H9 (cell line): ENCODE measurements around the gene DPYD. TPM values are rescaled to one million over a fixed set of nuclear protein-coding genes. Genes with fewer than 3 reads are reported as not detected.

Source experiments
- DNase-seq: peaks from one replicate; pipeline ENCODE4 v3.0.0-alpha.2; 2017
- H2AFZ ChIP-seq: one replicate; pipeline ENCODE4 v1.6.1; 2013; ENCODE audit warnings: mild to moderate bottlenecking, low read length, control low read depth, moderate library complexity
- H2AK5ac ChIP-seq: 2 replicates; pipeline ENCODE4 v1.6.1; 2013; ENCODE audit warnings: low read length, control low read depth, mixed read lengths; ENCODE audit not compliant: insufficient read length
- H2BK120ac ChIP-seq: one replicate; pipeline ENCODE4 v1.6.1; 2013; ENCODE audit warnings: low read depth, mild to moderate bottlenecking, low read length, control low read depth, inconsistent platforms; ENCODE audit not compliant: poor library complexity, severe bottlenecking
- H2BK12ac ChIP-seq: 2 replicates; pipeline ENCODE4 v1.6.1; 2013; ENCODE audit warnings: low read length, control low read depth, mixed read lengths, low read depth; ENCODE audit not compliant: insufficient read length
- H2BK15ac ChIP-seq: 2 replicates; pipeline ENCODE4 v1.6.1; 2013; ENCODE audit warnings: low read depth, low read length, control low read depth
- H2BK20ac ChIP-seq: one replicate; pipeline ENCODE4 v1.6.1; 2013; ENCODE audit warnings: low read depth, mild to moderate bottlenecking, low read length, control low read depth, inconsistent platforms; ENCODE audit not compliant: poor library complexity, severe bottlenecking
- H2BK5ac ChIP-seq: 2 replicates; pipeline ENCODE4 v1.6.1; 2013; ENCODE audit warnings: low read length, control low read depth, mixed read lengths; ENCODE audit not compliant: insufficient read length
- H3K14ac ChIP-seq: 2 replicates; pipeline ENCODE4 v1.6.1; 2013; ENCODE audit warnings: low read length, control low read depth; ENCODE audit not compliant: insufficient read depth
- H3K18ac ChIP-seq: 2 replicates; pipeline ENCODE4 v1.6.1; 2013; ENCODE audit warnings: low read depth, mild to moderate bottlenecking, mixed read lengths, low read length, control low read depth; ENCODE audit not compliant: insufficient read length
- H3K23ac ChIP-seq: 2 replicates; pipeline ENCODE4 v1.6.1; 2013; ENCODE audit warnings: low read length, control low read depth, mixed read lengths, low read depth; ENCODE audit not compliant: insufficient read length
- H3K23me2 ChIP-seq: 2 replicates; pipeline ENCODE4 v1.6.1; 2013; ENCODE audit warnings: low read depth, mild to moderate bottlenecking, mixed read lengths, low read length, control low read depth; ENCODE audit not compliant: insufficient read length, poor library complexity, severe bottlenecking
- H3K27ac ChIP-seq: 2 replicates; pipeline ENCODE4 v1.5.1; 2013; ENCODE audit warnings: low read length, control low read depth, mixed read lengths, low read depth; ENCODE audit not compliant: insufficient read length
- H3K27me3 ChIP-seq: 2 replicates; pipeline ENCODE4 v1.6.1; 2013; ENCODE audit warnings: low read length, control low read depth, inconsistent platforms; ENCODE audit not compliant: insufficient read depth
- H3K4ac ChIP-seq: 2 replicates; pipeline ENCODE4 v1.6.1; 2013; ENCODE audit warnings: low read depth, mild to moderate bottlenecking, control low read depth, inconsistent platforms, low read length, moderate library complexity
- H3K4me1 ChIP-seq: 2 replicates; pipeline ENCODE4 v1.6.1; 2013; ENCODE audit warnings: low read length, control low read depth, inconsistent platforms; ENCODE audit not compliant: insufficient read depth
- H3K4me2 ChIP-seq: 2 replicates; pipeline ENCODE4 v1.6.1; 2013; ENCODE audit warnings: low read length, control low read depth, mixed read lengths; ENCODE audit not compliant: insufficient read length, insufficient read depth
- H3K56ac ChIP-seq: 2 replicates; pipeline ENCODE4 v1.6.1; 2013; ENCODE audit warnings: low read depth, mild to moderate bottlenecking, mixed read lengths, low read length, control low read depth; ENCODE audit not compliant: insufficient read length
- H3K79me1 ChIP-seq: 2 replicates; pipeline ENCODE4 v1.6.1; 2013; ENCODE audit warnings: low read depth, mild to moderate bottlenecking, moderate library complexity, low read length, control low read depth, inconsistent platforms; ENCODE audit not compliant: insufficient read depth, poor library complexity, severe bottlenecking
- H3K79me2 ChIP-seq: 2 replicates; pipeline ENCODE4 v1.6.1; 2013; ENCODE audit warnings: low read length, control low read depth, inconsistent platforms; ENCODE audit not compliant: insufficient read depth
- H3K9ac ChIP-seq: 2 replicates; pipeline ENCODE4 v1.6.1; 2013; ENCODE audit warnings: low read length, control low read depth, mixed read lengths; ENCODE audit not compliant: insufficient read length; ENCODE audit errors: extremely low read depth
- H3K9me3 ChIP-seq: one replicate; pipeline ENCODE4 v1.6.1; 2013; ENCODE audit warnings: low read depth, low read length, inconsistent platforms; ENCODE audit not compliant: control insufficient read depth
- H3T11ph ChIP-seq: one replicate; pipeline ENCODE4 v1.6.1; 2013; ENCODE audit warnings: mild to moderate bottlenecking, low read length, control low read depth, inconsistent platforms
- H4K20me1 ChIP-seq: one replicate; pipeline ENCODE4 v1.6.1; 2013; ENCODE audit not compliant: control insufficient read depth, insufficient read length, insufficient read depth
- H4K5ac ChIP-seq: 2 replicates; pipeline ENCODE4 v1.6.1; 2013; ENCODE audit warnings: low read depth, mild to moderate bottlenecking, mixed read lengths, low read length, control low read depth; ENCODE audit not compliant: insufficient read length
- H4K8ac ChIP-seq: replicated peaks from 2 replicates; pipeline ENCODE4 v1.6.1; 2013; ENCODE audit warnings: low read length, control low read depth, mixed read lengths, low read depth; ENCODE audit not compliant: insufficient read length
- H4K91ac ChIP-seq: 2 replicates; pipeline ENCODE4 v1.6.1; 2013; ENCODE audit warnings: low read depth, mild to moderate bottlenecking, moderate library complexity, mixed read lengths, low read length, control low read depth; ENCODE audit not compliant: insufficient read length
- H3K27ac Mint-ChIP-seq, 3 experiments: 2 replicates in 2 of 3; 3 replicates in 1 of 3; pipeline ENCODE4 v1.8.0; 2020 to 2021; ENCODE audit warnings: mixed read lengths in 3 of 3, mild to moderate bottlenecking in 1 of 3, moderate library complexity in 1 of 3
- H3K27me3 Mint-ChIP-seq: 2 replicates; pipeline ENCODE4 v1.8.0; 2021; ENCODE audit warnings: low read depth, mild to moderate bottlenecking, moderate library complexity, mixed read lengths
- H3K36me3 Mint-ChIP-seq, 3 experiments: 2 replicates in 2 of 3; 3 replicates in 1 of 3; pipeline ENCODE4 v1.8.0; 2020 to 2021; ENCODE audit warnings: low read depth in 3 of 3, mixed read lengths in 3 of 3; ENCODE audit not compliant: insufficient read depth in 1 of 3
- H3K4me1 Mint-ChIP-seq, 2 experiments: 2 replicates each; pipeline ENCODE4 v1.8.0; 2020; ENCODE audit warnings: mixed read lengths in 2 of 2
- H3K4me3 Mint-ChIP-seq, 2 experiments: 2 replicates in 1 of 2; 3 replicates in 1 of 2; pipeline ENCODE4 v1.8.0; 2020 to 2021; ENCODE audit warnings: mild to moderate bottlenecking in 2 of 2, mixed read lengths in 2 of 2, moderate library complexity in 1 of 2
- H3K9me3 Mint-ChIP-seq, 2 experiments: 2 replicates in 1 of 2; 3 replicates in 1 of 2; pipeline ENCODE4 v1.8.0; 2020; ENCODE audit warnings: mild to moderate bottlenecking in 2 of 2, mixed read lengths in 2 of 2, moderate library complexity in 1 of 2
- total RNA-seq: library from RNA; stranded (reverse); gene quantifications from 2 replicates; pipeline ENCODE4 v1.2.1, GENCODE V29; 2021
- TF ChIP-seq, protein P1 (sequence below): fragments of 200-600 bp; sonication (generic); conservative IDR thresholded peaks from 3 replicates; pipeline ENCODE4 v1.8.0; 2021; ENCODE audit warnings: antibody characterized with exemption, mild to moderate bottlenecking

The DPYD gene
- total RNA-seq, 1 experiment from 2014 or later = 0.37 TPM

DNA sequence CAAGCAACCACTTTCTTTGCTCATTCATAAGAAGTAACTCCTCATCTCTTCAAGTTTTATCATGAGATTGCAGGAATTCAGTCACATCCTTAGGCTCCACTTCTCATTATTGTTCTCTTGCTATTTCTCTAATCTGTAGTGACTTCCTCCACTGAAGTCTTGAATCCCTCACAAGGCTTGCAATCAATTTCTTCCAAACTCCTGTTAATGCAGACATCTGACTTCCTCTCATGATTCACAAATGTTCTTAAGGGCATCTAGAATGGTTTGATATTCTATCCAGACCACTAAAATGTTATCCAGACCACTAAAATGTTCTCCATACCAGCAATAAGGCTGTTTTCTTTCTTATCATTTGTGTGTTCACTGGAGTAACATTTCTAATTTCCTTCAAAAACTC is 528.1 kb downstream of the DPYD start:
- no peaks in the 10 kb centered on the region for H3K27me3 ChIP-seq
- H3K9me3 ChIP-seq = no peaks in the 10 kb centered on the region
- H4K5ac ChIP-seq = no peak overlapping the region
- H2BK15ac ChIP-seq = no peak overlapping the region
- no peak overlapping the region for H4K8ac ChIP-seq
- H3K9me3 Mint-ChIP-seq = no peaks in the 10 kb centered on the region
- no peaks in the 10 kb centered on the region for H3K27me3 Mint-ChIP-seq
- no peak overlapping the region for H2AFZ ChIP-seq
- no peak overlapping the region for H3K14ac ChIP-seq
- no peaks in the 10 kb centered on the region for H3K79me1 ChIP-seq
- H3K36me3 Mint-ChIP-seq = no peaks in the 10 kb centered on the region
- TF ChIP-seq, protein P1, sequence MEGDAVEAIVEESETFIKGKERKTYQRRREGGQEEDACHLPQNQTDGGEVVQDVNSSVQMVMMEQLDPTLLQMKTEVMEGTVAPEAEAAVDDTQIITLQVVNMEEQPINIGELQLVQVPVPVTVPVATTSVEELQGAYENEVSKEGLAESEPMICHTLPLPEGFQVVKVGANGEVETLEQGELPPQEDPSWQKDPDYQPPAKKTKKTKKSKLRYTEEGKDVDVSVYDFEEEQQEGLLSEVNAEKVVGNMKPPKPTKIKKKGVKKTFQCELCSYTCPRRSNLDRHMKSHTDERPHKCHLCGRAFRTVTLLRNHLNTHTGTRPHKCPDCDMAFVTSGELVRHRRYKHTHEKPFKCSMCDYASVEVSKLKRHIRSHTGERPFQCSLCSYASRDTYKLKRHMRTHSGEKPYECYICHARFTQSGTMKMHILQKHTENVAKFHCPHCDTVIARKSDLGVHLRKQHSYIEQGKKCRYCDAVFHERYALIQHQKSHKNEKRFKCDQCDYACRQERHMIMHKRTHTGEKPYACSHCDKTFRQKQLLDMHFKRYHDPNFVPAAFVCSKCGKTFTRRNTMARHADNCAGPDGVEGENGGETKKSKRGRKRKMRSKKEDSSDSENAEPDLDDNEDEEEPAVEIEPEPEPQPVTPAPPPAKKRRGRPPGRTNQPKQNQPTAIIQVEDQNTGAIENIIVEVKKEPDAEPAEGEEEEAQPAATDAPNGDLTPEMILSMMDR = no peak
- H4K20me1 ChIP-seq = no peaks in the 10 kb centered on the region
- H3K23ac ChIP-seq = no peak overlapping the region
- no peaks in the 10 kb centered on the region for H3K4me1 ChIP-seq
- no peak overlapping the region for H2BK12ac ChIP-seq
- no peak overlapping the region for H3K4me3 Mint-ChIP-seq
- no peak overlapping the region for H2BK120ac ChIP-seq
- no peaks in the 10 kb centered on the region for H3K23me2 ChIP-seq
- H2AK5ac ChIP-seq = no peak overlapping the region
- H2BK20ac ChIP-seq = no peak overlapping the region
- H3K56ac ChIP-seq = no peak overlapping the region
- H3K27ac ChIP-seq = no peak overlapping the region
- no peak overlapping the region for H4K91ac ChIP-seq
- no peak overlapping the region for H3K9ac ChIP-seq
- no peak overlapping the region for H3K27ac Mint-ChIP-seq
- H3K18ac ChIP-seq = no peak overlapping the region
- H3T11ph ChIP-seq = no peak overlapping the region
- H3K79me2 ChIP-seq = no peaks in the 10 kb centered on the region
- no peak overlapping the region for H3K4me2 ChIP-seq
- no peak overlapping the region for H2BK5ac ChIP-seq
- no peak for DNase-seq
- no peak overlapping the region for H3K4ac ChIP-seq
- no peaks in the 10 kb centered on the region for H3K4me1 Mint-ChIP-seq
